ENCODE measurements around the gene VSIR.

Gene VSIR

GRCh38 chr10:71782221-71782916 is 9.0 kb upstream of the VSIR start:
- no peak for DNase-seq

- DNase-seq = no peak
These were observed 7.4 kb upstream of the VSIR start for GRCh38 chr10:71780719-71781118.

DNA sequence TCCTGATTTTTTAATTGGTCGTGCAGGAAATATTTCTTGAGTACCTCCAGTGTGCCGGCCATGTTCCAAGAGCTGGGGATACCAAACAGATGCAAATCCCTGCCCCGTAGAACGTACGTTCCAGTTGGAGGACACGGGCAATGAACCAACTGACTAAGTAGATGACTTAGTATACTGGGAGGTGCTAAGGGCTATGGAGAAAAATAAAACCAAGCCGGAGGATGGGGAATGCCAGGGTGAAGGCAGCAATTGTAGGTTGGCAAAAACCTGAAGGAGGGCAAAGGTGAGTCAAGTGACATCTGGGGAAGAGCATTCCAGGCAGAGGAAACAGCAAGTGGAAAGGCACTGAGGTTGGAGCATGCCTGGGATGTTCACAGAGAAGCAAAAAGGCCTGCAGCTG is 6.8 kb upstream of the VSIR start:
- no peak for DNase-seq

- DNase-seq = no peak
These were observed 6.3 kb upstream of the VSIR start for GRCh38 chr10:71779641-71780040.

DNA sequence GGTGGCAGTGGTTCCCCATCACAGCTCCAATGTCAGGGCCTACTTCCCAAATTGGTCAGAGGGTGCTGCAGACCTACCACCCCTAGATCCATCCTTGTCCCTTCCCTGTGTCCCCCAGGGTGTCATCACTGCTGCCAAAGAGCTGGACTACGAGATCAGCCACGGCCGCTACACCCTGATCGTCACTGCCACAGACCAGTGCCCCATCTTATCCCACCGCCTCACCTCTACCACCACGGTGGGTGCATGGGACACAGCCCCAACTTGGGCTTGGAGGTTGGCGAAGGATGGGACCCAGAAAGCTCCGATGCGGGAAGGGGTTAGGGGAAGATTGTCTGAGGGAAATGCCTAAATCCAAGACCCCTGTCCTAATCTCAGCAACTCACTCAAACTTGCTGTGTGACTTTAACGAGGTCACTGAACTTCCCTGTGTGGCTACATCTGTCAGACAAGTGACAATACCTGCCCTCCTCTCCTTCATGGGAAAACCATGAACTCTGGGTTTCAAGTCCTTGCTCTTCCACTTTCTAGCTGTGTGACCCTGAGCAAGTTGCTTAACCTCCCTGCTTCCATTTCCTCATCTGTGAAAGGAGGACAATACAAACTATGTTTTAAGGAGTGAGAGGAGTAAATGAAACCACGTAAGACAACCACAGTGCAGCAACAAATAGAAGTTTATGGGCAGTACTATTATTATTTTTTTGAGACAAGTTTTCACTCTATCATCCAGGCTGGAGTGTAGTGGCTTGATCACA is 4.9 kb upstream of the VSIR start:
- DNase-seq = no peak

- DNase-seq = no peak
These were observed 4.1 kb upstream of the VSIR start for GRCh38 chr10:71777213-71777985.

DNA sequence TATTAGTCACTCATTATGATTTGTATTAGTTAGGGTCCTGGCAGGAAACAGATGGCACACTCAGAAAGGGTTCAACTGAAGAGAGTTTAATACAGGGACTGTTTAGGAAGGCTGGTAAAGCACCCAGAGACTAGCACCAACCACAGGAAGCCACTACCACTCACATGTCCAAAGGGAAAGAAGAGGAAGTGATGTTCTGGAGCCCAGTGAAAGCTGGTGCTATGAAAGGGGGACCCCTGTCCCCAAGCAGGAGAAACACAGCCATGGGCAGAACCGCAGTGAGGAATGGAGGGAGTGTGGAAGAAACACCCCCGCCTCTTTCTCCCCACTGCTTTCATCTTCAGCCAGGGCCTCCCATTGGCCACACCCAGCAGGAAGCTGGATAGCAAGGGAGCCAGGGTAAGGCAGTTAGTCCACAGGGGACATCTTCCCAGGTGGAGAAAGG is 3.2 kb upstream of the VSIR start:
- DNase-seq = no peak

GRCh38 chr10:71774916-71775702 is 1.8 kb upstream of the VSIR start:
- no peak for DNase-seq

DNA sequence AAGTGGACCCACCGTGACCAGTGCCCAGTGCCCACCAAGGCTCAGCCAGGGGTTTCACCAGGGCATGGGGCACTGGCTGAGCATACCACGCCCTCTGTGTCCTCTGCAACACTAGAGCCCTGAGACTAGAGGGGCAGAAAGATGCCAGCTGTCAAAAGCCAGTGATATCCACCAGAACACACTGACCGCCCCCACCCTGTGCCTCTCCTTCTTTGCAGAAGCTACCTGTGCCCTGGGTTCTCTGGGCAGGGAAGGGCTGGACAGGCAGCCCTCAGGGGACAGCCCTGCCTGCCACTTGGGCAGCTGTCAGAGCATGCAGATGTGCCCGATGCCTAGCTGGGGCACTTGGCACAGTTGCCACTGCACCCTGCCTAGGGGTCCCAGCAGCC is 494 bp downstream of the VSIR start:
- no peak for DNase-seq

GRCh38 chr10:71771821-71772617 is 1.3 kb downstream of the VSIR start:
- DNase-seq = no peak

DNA sequence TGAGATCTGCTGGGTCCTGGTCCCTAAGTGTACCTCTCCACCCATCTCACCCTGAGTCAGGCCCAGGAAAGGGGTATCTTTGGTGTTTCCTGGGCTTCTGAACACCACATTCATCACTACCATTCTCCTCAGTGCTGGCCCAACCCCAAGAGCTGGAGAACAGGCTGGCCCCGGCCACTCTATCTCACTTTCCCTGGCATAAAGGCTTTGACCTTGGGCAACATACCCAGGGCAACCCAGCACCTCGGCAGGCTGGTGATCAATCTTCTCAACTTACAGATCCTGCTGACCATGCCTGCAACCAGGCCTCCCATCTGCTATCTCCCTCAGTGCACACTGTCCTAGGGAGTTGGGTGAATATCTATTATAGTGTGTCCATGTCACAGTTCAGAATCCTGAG is 2.1 kb downstream of the VSIR start:
- no peak for DNase-seq

DNA sequence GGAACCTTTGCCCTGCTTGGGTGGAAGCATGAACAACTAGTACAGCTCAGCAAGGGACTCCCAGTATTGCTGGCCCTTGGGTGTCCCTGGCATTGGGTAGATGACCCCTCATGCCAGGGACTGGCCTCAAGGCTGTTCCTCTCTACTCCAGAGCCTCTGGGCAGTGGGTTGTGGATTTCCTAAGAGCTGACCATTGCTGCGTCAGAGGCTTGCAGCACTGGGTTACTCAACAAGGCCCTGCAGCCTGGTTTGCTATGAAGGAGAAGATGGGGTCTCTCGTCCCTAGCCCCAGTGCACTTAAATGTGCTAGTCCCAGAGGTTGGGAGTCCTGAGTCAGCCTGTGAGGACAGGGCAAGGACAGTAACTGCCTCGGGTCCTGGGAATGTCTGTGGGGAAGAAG is 2.5 kb downstream of the VSIR start:
- no peak for DNase-seq

DNA sequence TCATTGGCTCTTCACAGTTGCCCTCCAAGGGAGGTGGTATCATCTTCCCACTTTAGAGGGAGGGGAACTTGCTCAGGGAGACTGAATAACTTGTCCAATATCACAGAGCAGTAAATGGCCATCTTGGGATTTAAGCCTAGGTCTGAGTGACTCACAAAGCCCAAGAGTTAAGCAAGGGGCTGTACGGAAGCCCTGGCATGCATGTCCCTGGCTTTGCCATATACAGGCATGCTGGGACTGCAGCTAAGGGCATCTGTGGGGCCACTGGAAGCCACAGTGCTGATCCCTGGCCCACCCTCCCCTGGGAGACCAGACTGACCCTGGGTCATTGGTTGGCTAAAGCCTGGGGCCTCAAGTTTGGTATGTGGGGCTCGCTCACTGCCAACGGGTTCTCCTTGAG is 3.1 kb downstream of the VSIR start:
- DNase-seq = no peak

GRCh38 chr10:71769279-71769823 is 4.0 kb downstream of the VSIR start:
- no peak for DNase-seq

DNA sequence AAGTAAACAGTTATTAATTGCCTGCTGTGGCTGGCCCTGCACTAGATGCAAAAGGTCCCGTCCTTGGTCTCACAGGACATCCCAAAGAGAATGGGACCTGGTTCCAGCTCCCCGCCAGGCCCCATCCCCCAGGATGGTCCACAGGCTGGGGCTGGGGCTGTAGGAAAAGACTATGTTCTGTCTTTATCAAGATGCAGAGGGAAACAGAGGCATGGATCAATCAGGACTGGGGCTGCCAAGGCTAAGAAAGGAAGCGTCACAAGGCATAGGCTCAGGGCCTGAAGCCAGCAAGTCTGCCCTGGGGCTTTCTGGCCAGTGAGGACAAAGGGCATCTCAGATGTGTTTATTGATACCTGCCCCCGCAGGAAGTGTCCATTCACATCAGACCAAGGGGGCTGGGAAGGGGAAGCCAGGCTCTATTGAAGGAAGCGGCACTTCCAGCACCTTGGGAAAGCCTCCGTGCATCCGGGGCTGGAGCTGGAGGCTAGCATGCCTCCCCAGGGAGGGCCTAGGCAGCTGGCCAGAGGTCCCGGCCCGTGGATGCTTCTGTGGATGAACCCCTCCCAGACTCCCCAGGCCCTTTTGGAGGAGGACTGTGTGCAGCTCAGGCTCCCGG is 5.8 kb downstream of the VSIR start:
- DNase-seq = no peak

DNA sequence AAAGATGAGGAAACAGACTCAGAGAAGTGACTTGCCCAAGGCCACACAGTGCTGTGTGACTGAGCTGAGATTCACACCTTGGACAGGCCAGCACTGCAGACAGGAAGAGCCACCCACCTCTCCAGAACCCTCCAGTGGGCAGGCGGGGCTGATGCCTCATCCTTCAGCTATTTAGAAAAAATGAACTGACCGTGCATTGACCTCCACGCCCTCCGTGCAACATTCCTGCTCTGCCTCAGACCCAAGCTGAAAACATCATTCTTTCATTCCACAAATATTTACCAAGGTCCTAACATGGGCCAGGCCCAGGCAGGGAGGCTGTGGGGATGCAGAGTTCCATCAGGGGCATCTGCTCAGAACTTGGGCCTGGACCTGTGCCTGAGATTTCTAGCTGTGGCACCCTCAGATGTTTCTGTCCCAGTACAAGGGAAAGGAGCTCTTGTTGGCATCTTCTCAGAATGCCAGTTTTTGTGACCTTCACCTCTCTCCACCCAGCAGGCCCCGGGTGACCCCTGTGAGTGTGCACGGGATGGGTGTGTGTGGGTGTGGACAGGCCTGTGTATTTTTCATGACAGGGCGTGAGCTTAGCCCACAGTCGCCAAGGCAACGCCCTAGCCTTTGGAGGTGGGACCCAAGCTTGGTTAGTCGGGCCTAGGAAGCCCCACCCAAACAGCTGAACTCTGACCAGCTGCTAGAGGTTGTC is 6.5 kb downstream of the VSIR start:
- DNase-seq = no peak

- no peak for DNase-seq
These were observed 7.2 kb downstream of the VSIR start for GRCh38 chr10:71765906-71766716.

- DNase-seq = no peak
These were observed 8.0 kb downstream of the VSIR start for GRCh38 chr10:71765176-71765904.
